ENCODE data around the gene STK39. TPM values are rescaled to one million over a fixed set of nuclear protein-coding genes. Genes with fewer than 3 reads are reported as not detected.
A peak's percentile ranks its signal among the peaks of the same experiment; 100 is the strongest.

The STK39 gene
- total RNA-seq, 4 donors from 2014 or later = 13.8 to 28.2 (median 18.3) TPM

- Histone ChIP-seq H3K36me3 (no peaks in the 10 kb centered on the region), H3K4me1 (peaks cover 41% of the 10 kb centered on the region), H3K9me3 (no peaks in the 10 kb centered on the region), H3K4me3 (no peak overlapping the region), H3K27ac (peak overlapping the region; percentile 30), H3K27me3 (no peaks in the 10 kb centered on the region)
- TF ChIP-seq EP300 (IDR thresholded peaks at IDR 0.05) (no peak), CTCF (IDR thresholded peaks at IDR 0.05) (no peak), POLR2AphosphoS5 (IDR thresholded peaks at IDR 0.05) (no peak), POLR2A (IDR thresholded peaks at IDR 0.05) (no peak)
- no peak for DNase-seq (ENCODE audit: low spot score in 2 of 2)
- WGBS = 86% methylated on average over 5 of the region's 5 CpGs
Measured at GRCh38 chr2:168243061-168243460, 4.3 kb downstream of the STK39 start.

- Histone ChIP-seq H3K9me3 (no peaks in the 10 kb centered on the region), H3K27ac (peak overlapping the region; percentile 11), H3K4me3 (no peak overlapping the region), H3K27me3 (no peaks in the 10 kb centered on the region), H3K36me3 (no peaks in the 10 kb centered on the region), H3K4me1 (peaks cover 37% of the 10 kb centered on the region)
- TF ChIP-seq EP300 (IDR thresholded peaks at IDR 0.05) (no peak), POLR2AphosphoS5 (IDR thresholded peaks at IDR 0.05) (no peak), POLR2A (IDR thresholded peaks at IDR 0.05) (no peak), CTCF (IDR thresholded peaks at IDR 0.05) (no peak)
- 84% methylated on average over 5 of the region's 5 CpGs for WGBS
- DNase-seq (ENCODE audit: low spot score in 2 of 2) = no peak
Measured at GRCh38 chr2:168241746-168242145, 5.6 kb downstream of the STK39 start.

- H3K4me1 ChIP-seq = peaks cover 31% of the 10 kb centered on the region
- no peaks in the 10 kb centered on the region for H3K9me3 ChIP-seq
- TF ChIP-seq POLR2A (IDR thresholded peaks at IDR 0.05) (no peak), POLR2AphosphoS5 (IDR thresholded peaks at IDR 0.05) (no peak), CTCF (IDR thresholded peaks at IDR 0.05) (no peak), EP300 (IDR thresholded peaks at IDR 0.05) (no peak)
- H3K27ac ChIP-seq = peak overlapping the region; percentile 11
- H3K4me3 ChIP-seq = no peak overlapping the region
- no peaks in the 10 kb centered on the region for H3K27me3 ChIP-seq
- WGBS = 53% methylated on average over 5 of the region's 5 CpGs
- no peaks in the 10 kb centered on the region for H3K36me3 ChIP-seq
- DNase-seq (ENCODE audit: low spot score in 2 of 2) = no peak
Measured at GRCh38 chr2:168241208-168241607, 6.2 kb downstream of the STK39 start.

- WGBS = 86% methylated on average over 5 of the region's 5 CpGs
- no peak for DNase-seq (ENCODE audit: low spot score in 2 of 2)
- Histone ChIP-seq H3K9me3 (no peaks in the 10 kb centered on the region), H3K36me3 (no peaks in the 10 kb centered on the region), H3K4me3 (no peak overlapping the region), H3K27ac (no peak overlapping the region), H3K4me1 (peaks cover 16% of the 10 kb centered on the region), H3K27me3 (no peaks in the 10 kb centered on the region)
- TF ChIP-seq POLR2A (IDR thresholded peaks at IDR 0.05) (no peak), CTCF (IDR thresholded peaks at IDR 0.05) (no peak), POLR2AphosphoS5 (IDR thresholded peaks at IDR 0.05) (no peak), EP300 (IDR thresholded peaks at IDR 0.05) (no peak)
Measured at GRCh38 chr2:168239281-168239680, 8.1 kb downstream of the STK39 start.

GRCh38 chr2:168237741-168238140 is 9.7 kb downstream of the STK39 start:
- 78% methylated on average over 1 of the region's 1 CpG for WGBS
- no peaks in the 10 kb centered on the region for H3K9me3 ChIP-seq
- TF ChIP-seq POLR2A (IDR thresholded peaks at IDR 0.05) (no peak), EP300 (IDR thresholded peaks at IDR 0.05) (no peak), POLR2AphosphoS5 (IDR thresholded peaks at IDR 0.05) (no peak), CTCF (IDR thresholded peaks at IDR 0.05) (no peak)
- no peak overlapping the region for H3K4me3 ChIP-seq
- H3K4me1 ChIP-seq = peaks cover 14% of the 10 kb centered on the region
- DNase-seq (ENCODE audit: low spot score in 2 of 2) = no peak
- H3K27me3 ChIP-seq = no peaks in the 10 kb centered on the region
- H3K27ac ChIP-seq = no peak overlapping the region
- no peaks in the 10 kb centered on the region for H3K36me3 ChIP-seq
